ENCODE data around the gene GGT7.
"Not testable (repeated sequence)": the region's sequence is repeated elsewhere in the genome, so short reads cannot be mapped to it uniquely, and the experiment has no call there.

The GGT7 gene

GRCh38 chr20:34883809-34884208, 11.2 kb upstream of the GGT7 start:
- H3K4me3 ChIP-seq (ENCODE audit: low read depth, low read length) = no peak overlapping the region

GRCh38 chr20:34883087-34883688, 10.5 kb upstream of the GGT7 start:
- H3K4me3 ChIP-seq (ENCODE audit: low read depth, low read length) = no peak overlapping the region

DNA sequence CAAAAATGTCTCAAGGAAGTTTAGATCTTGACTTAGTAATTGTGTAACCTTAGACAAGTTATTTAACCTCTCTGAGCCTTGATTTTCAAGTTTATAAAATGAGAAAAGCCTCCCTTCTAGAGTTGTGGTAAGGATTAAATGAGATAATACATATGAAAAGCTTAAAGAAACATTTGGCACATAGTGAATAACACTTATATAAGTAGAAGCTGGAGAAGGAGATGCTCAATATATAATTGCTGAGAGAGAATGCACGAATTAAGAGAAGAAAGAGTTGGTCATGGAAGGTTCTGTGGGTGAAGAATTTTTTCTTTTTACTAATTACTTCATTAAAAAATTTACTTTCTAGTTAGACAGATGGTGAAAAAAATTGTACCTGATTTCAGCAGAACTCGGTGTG, 9.0 kb upstream of the GGT7 start:
- no peak overlapping the region for H3K4me3 ChIP-seq (ENCODE audit: low read depth, low read length)

- not testable (repeated sequence) for H3K4me3 ChIP-seq (ENCODE audit: low read depth, low read length)
These were observed 8.3 kb upstream of the GGT7 start for GRCh38 chr20:34880971-34881370.

DNA sequence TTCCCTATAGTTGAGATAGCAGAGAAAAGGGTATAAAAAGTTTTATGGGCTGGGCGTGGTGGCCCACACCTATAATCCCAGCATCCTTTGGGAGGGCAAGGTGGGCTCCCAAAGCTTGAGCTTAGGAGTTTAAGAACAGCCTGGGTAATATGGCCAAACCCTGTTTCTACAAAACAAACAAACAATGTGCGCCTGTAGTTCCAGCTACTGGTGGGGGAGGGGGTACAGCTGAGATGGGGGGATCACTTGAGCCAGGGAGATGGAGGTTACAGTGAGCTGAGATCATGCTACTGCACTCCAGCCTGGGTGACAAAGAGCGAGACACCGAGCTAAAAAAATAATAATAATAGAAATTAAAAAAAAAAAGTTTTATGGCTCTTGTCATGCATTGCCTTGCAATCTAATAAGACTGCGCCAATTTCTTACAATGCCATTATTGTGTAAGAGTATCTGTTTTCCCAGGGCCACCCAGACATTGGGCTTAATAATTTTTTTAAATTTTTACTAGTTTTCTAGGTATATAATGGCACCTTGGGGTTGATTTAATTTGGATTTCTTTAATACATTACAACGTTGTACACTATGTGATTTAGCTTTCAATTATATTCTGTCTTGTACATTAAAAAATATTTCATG, 7.7 kb upstream of the GGT7 start:
- H3K4me3 ChIP-seq (ENCODE audit: low read depth, low read length) = no peak overlapping the region

DNA sequence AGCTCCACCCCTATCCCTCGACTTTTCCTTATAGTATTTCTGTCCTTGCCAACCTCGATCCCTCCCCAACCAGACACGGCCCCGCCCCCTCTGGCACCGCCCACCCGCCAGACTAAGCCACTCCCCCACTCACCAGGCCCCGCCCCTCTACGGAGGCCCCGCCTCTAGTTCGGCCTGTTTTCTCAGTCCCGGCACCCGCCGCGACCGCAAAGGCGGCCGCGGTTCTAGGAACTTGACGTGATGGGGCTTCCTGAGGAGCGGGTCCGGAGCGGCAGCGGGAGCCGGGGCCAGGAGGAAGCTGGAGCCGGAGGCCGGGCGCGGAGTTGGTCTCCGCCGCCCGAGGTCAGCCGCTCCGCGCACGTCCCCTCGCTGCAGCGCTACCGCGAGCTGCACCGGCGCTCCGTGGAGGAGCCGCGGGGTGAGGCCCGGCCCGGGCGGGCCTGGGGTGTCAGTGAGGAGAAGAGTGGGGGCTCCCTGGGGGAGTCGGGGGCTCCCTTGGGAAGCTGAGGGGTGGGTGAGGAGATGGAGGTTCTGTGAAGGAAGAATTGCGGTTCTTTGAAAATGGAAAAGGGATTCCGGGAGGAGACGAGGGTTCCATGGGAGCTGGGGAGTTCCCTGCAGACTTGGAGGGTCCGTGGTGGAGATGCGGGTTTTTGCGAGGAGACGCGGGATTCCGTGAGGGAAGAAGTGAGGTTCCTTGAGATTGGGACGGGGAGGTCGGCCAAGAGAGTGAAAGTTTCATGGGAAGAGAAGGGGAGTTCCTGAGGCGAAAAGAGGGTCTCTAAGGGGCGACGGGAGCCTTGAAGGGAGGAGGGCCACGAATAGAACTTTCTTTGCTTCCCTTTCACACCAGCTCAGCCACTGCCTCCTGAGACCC, 4.0 kb upstream of the GGT7 start, which contains the start of gene ACSS2:
Gene ACSS2 (plus strand): TSS at position 207 of the 877 bp plus-strand sequence. CDS start 34 bp downstream, at position 241.
- H3K4me3 ChIP-seq (ENCODE audit: low read depth, low read length) = peak within 1 kb of the TSS; percentile 66

DNA sequence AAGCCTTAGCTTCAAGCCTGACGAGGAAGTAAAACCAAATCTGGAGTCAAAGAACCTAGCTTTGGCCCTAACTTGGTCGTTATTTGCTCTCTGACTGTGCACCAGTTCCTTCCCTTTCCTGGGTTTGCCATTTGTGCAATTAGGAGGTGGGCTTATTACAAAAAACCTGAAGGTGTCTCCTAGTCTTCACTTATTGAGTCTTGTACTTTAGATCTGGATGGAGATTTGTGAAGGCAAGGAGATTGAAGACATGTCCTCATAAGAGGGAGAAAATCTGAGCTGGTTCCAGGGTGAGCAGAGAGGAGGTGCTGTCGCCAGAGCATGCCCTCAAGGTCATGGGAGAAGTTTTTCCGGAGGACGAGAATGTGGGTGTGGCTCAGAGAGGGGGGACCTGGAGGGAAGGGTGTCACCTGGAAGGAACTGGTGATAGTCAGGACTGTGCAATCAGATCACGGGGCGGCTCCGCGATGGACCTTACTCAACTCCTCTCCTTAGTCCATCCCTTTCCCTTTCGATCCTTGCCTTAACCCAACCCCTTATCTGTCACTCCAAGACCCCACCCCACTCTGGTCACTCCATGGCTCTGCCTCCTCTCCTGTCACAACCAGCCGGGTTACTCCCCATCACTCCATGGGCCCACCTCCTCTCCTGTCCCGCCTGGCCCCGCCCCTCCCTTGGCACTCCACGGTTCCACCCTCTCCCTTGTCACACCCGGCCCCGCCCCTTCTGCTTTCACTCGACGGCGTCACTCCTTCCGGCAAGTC, 3.2 kb upstream of the GGT7 start:
- H3K4me3 ChIP-seq (ENCODE audit: low read depth, low read length) = peak overlapping the region; percentile 46

DNA sequence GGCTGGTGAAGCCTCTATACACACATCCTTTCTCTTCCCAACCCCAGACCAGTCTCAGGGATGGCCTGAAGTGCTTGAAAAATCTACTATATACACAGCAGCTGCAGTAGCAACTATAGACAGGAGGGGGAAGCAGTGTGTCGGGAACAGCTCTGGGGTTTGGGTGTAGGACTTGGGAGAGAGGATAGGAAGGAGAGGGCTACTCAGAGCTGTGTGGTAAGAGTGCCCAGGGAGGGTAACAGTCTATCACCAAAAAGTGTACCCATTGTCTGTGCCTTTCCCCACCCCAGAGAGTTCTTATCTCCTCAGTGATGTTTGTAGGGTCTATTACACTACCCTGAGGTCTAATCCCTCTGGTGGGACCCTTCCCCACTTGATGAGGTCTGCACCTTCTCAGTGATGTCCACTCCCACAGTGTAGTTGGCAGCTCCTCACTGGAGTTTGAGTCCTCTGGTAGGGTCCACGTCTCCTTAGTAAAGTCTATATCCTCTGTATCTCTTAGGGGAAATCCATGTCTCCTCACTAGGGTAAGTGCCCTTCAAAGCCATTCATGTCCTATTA, 1.5 kb upstream of the GGT7 start:
- H3K4me3 ChIP-seq (ENCODE audit: low read depth, low read length) = no peak overlapping the region

- H3K4me3 ChIP-seq (ENCODE audit: low read depth, low read length) = no peak overlapping the region
These were observed 982 bp upstream of the GGT7 start for GRCh38 chr20:34873583-34874093.

DNA sequence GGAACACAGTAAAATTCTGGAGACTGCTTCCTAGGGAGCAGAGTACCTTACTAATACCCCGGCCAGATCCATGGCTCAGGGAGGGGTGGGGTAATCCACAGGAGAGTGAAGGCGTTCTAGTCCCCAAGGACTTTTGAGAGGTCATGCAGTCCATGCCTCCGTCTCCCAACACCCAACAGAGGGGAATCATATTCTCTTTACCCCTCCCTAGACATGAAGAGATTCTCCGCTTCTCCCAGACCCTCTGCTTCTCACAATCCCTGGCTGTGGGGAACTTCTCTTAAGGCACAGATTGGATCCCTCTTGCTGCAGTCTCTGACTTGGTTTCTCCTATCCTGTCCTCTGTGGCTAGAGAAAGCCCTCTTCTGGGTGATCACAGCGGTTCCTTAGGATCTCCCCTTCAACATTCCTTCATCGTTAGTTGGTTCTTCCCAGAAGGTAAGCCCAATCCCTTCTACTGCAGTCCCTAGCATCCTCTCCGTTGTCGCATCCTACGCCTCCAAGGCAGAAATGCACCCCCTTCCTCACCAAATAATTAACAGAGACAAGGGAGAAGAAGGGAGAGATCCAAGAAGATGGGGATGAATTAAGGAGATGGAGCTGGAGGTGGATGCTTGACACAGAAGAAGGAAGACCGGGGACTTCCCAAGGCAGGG, 562 bp downstream of the GGT7 start:
- peak overlapping the region; percentile 73 for H3K4me3 ChIP-seq (ENCODE audit: low read depth, low read length)

DNA sequence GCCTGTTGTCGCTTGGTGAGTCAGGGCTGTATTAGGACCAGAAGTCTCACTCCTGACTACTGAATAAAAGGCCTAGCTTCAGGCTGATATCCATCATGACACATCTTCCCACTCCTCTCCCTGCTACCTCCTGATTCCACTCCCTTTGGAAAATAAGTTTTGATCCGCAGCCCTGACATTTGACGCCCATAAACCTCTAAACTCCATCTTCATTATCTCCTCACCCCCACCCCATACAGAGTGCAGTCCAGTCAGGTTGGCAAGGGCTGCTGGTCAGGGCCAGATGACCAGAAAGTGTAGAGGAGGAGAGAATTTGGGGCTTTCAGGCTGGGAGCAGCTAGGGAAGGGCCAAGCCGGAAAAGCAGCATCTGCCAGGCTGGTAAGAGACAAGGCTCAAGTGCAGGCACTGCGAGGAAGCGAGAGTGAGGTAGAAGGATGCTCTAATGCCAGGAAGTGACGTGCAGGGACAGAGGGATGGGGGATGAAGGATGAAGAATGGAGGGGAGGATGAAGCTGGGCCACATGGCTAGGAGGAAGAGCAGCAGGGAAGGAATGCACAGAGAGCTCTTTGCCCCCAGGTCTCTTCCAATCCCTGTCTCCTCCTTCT, 1.2 kb downstream of the GGT7 start:
- H3K4me3 ChIP-seq (ENCODE audit: low read depth, low read length) = no peak overlapping the region

DNA sequence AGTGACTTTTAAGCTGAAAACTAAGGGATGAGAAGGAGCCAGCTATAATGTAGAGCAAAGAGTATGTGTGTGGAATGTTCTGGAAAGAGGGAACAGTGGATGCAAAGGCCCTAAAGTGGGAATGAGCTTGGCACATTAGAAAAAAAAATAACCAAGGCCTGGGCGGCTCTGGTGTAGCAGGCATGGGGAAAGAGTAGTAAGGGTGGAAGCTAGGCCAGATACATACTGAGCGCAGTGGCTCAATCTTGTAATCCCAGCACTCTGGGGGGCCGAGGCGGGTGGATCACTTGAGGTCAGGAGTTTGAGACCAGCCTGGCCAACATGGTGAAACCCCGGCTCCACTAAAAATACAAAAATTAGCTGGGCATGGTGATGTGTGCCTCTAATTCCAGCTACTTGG, 8.4 kb downstream of the GGT7 start:
- H3K4me3 ChIP-seq (ENCODE audit: low read depth, low read length) = no peak overlapping the region

- peak overlapping the region; percentile 25 for H3K4me3 ChIP-seq (ENCODE audit: low read depth, low read length)
These were observed 9.2 kb downstream of the GGT7 start for GRCh38 chr20:34863421-34863965.

GRCh38 chr20:34862724-34863123, 9.9 kb downstream of the GGT7 start:
- no peak overlapping the region for H3K4me3 ChIP-seq (ENCODE audit: low read depth, low read length)

- no peak overlapping the region for H3K4me3 ChIP-seq (ENCODE audit: low read depth, low read length)
These were observed 11.1 kb downstream of the GGT7 start for GRCh38 chr20:34861386-34862084.

GRCh38 chr20:34859826-34860545, 12.7 kb downstream of the GGT7 start:
- no peak overlapping the region for H3K4me3 ChIP-seq (ENCODE audit: low read depth, low read length)

GRCh38 chr20:34859367-34859766, 13.3 kb downstream of the GGT7 start:
- no peak overlapping the region for H3K4me3 ChIP-seq (ENCODE audit: low read depth, low read length)

DNA sequence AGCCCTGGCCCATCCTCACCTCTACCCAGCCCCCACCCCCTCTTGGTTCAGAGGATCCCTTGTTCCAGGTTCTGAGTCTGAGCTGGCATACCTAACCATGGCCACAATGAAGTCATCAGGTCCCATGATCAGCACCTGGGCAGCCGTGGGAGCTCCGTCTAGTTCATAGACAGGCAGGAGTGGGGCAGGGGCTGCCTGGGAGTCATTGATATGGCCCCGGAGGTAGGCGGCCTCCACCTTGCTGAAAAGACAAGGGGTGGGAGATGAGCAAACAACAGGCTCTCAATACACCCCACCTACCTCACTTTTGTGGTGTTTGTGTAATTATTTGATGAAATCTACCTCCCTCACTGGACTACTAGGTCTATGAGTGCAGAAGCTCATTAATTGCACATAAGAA, 20.4 kb downstream of the GGT7 start:
- no peak overlapping the region for H3K4me3 ChIP-seq (ENCODE audit: low read depth, low read length)

All from iPS-11a (cell line).